T1000 (cell line): ENCODE measurements around the gene BLOC1S1.

ENCODE experiments used
- DNase-seq: peaks from one replicate; lab custom pipeline; 2025; ENCODE audit warnings: mixed read lengths; lab: John Stamatoyannopoulos, UW

Gene BLOC1S1

GRCh38 chr12:55711786-55712553, 3.9 kb upstream of the BLOC1S1 start:
- DNase-seq, result no peak

- DNase-seq, result no peak
Observed at GRCh38 chr12:55712700-55713415, 3.0 kb upstream of the BLOC1S1 start.

GRCh38 chr12:55713721-55714120, 2.1 kb upstream of the BLOC1S1 start:
- DNase-seq, result no peak

GRCh38 chr12:55715169-55715764, 579 bp upstream of the BLOC1S1 start:
- no peak for DNase-seq

GRCh38 chr12:55716582-55716957, 724 bp downstream of the BLOC1S1 start:
- no peak for DNase-seq

GRCh38 chr12:55717011-55718007, 1.5 kb downstream of the BLOC1S1 start:
- DNase-seq, result no peak

GRCh38 chr12:55718015-55718414, 2.2 kb downstream of the BLOC1S1 start:
- DNase-seq, result no peak

- no peak for DNase-seq
Observed at GRCh38 chr12:55718624-55719275, 2.9 kb downstream of the BLOC1S1 start.

GRCh38 chr12:55719371-55719770, 3.5 kb downstream of the BLOC1S1 start:
- DNase-seq, result no peak

- no peak for DNase-seq
Observed at GRCh38 chr12:55720071-55720564, 4.3 kb downstream of the BLOC1S1 start, which contains the start of gene RDH5. Gene RDH5 (plus strand): TSS chr12:55720393. CDS start chr12:55721185, 792 bp downstream.

- DNase-seq, result peak; percentile 92
Observed at GRCh38 chr12:55720894-55721444, 5.1 kb downstream of the BLOC1S1 start.

- DNase-seq, result no peak
Observed at GRCh38 chr12:55721601-55722213, 5.9 kb downstream of the BLOC1S1 start.

GRCh38 chr12:55722948-55723347, 7.1 kb downstream of the BLOC1S1 start:
- no peak for DNase-seq

GRCh38 chr12:55723516-55724225, 7.8 kb downstream of the BLOC1S1 start:
- no peak for DNase-seq

GRCh38 chr12:55724226-55724939, 8.5 kb downstream of the BLOC1S1 start:
- no peak for DNase-seq

GRCh38 chr12:55724940-55725309, 9.1 kb downstream of the BLOC1S1 start:
- no peak for DNase-seq

GRCh38 chr12:55725556-55725955, 9.7 kb downstream of the BLOC1S1 start:
- DNase-seq, result no peak

GRCh38 chr12:55726971-55727370, 11.1 kb downstream of the BLOC1S1 start:
- no peak for DNase-seq

GRCh38 chr12:55727643-55728185, 11.9 kb downstream of the BLOC1S1 start:
- peak; percentile 25 for DNase-seq
